Heart right ventricle (tissue), 16 donors: ENCODE measurements around the gene DUSP12. TPM values are rescaled to one million over a fixed set of nuclear protein-coding genes. Genes with fewer than 3 reads are reported as not detected.

Experiments used
- ATAC-seq, 8 donors: fragments of 200-7000 bp; cut with Tn5 transposase; one replicate each; pipeline ENCODE4 v1.9.1; 2020; ENCODE audit warnings: mild to moderate bottlenecking in 8 of 8, moderate library complexity in 8 of 8, moderate number of reproducible peaks in 1 of 8
- DNase-seq, 2 donors: peaks; one replicate each; pipeline ENCODE4 v3.0.0-alpha.2; 2020
- H3K27ac ChIP-seq, 10 donors: fragments of 200-600 bp; sonication (generic) in 2 of 10; one replicate each; pipeline versions ENCODE4 v1.5.0 to v1.8.0; 2020 to 2022; ENCODE audit warnings: mild to moderate bottlenecking in 3 of 10
- H3K27me3 ChIP-seq, 7 donors: fragments of 200-600 bp; one replicate each; pipeline ENCODE4 v1.8.0; 2021 to 2022; ENCODE audit warnings: mild to moderate bottlenecking in 2 of 7
- H3K36me3 ChIP-seq, 9 donors: fragments of 200-600 bp; sonication (generic) in 1 of 9; one replicate each; pipeline versions ENCODE4 v1.5.0 to v1.8.0; 2020 to 2022; ENCODE audit warnings: mild to moderate bottlenecking in 2 of 9
- H3K4me1 ChIP-seq, 9 donors: fragments of 200-600 bp; sonication (generic) in 1 of 9; one replicate each; pipeline versions ENCODE4 v1.5.0 to v1.8.0; 2020 to 2022; ENCODE audit warnings: mild to moderate bottlenecking in 4 of 9
- H3K4me3 ChIP-seq, 10 donors: fragments of 200-600 bp; sonication (generic) in 2 of 10; one replicate each; pipeline versions ENCODE4 v1.5.0 to v1.8.0; 2020 to 2022; ENCODE audit warnings: mild to moderate bottlenecking in 7 of 10, moderate library complexity in 2 of 10
- H3K9me3 ChIP-seq, 11 donors: fragments of 200-600 bp in 10 of 11; sonication (generic) in 2 of 11; one replicate each; pipeline versions ENCODE4 v1.5.0 to v1.8.0; 2013 to 2022; ENCODE audit warnings: mild to moderate bottlenecking in 2 of 11, control low read depth in 1 of 11, moderate library complexity in 1 of 11
- CTCF ChIP-seq, 9 donors: fragments of 200-600 bp; sonication (generic) in 2 of 9; IDR thresholded peaks; one replicate each; pipeline versions ENCODE4 v1.5.0 to v1.8.0; 2021 to 2022; ENCODE audit warnings: antibody characterized with exemption in 9 of 9, mild to moderate bottlenecking in 5 of 9, moderate library complexity in 1 of 9
- WGBS, 2 donors: extraction: QIAGEN DNeasy Blood & Tissue Kit; methylation state at CpG; one replicate each; pipeline ENCODE4 v1.1.7; 2013; ENCODE audit warnings: inconsistent platforms in 1 of 2; 5-methylcytosine and 5-hydroxymethylcytosine counted together
- intact Hi-C, 10 donors: fragments of 100-400 bp; cut with DNase I; formaldehyde crosslinking; loops; one replicate each; pipeline versions ENCODE4 v1.11.1 to v1.14.2; 2022
- long read RNA-seq, 3 donors: library from polyadenylated mRNA; unstranded; transcript quantifications; one replicate each; pipeline ENCODE4 v2.0.0, GENCODE V29; 2020 to 2021
- polyA plus RNA-seq, 2 donors: library from polyadenylated mRNA; stranded (reverse); fragments of 200-250 nt; gene quantifications; one replicate each; pipeline ENCODE4 v1.2.3, GENCODE V29; 2013
- total RNA-seq, 10 donors: library from RNA; stranded (reverse); fragmentation: NEBNext Ultra II Directional in 3 of 10; extraction: Animal tissue kit (Norgen Biotek cat#: 25700) in 3 of 10; gene quantifications; one replicate each; pipeline versions ENCODE4 v1.2.1 to v1.2.4, GENCODE V29; 2021 to 2023
- donor health status: Arrhythmogenic right ventricular cardiomyopathy.
- donor health status: ischemic (EF 13 %, LVEDD 7.1; RV severe dilation, severe dysfunction).
- donor health status: healthy with polysubstance abuse.
- donor health status: DM: no; HTN: yes; CAD: no.
- donor health status: DM: no; HTN: no; CAD: no.
- donor health status: ischemic (EF 25% LVEDD 6.9; RV normal size, moderate dysfunction).
- donor health status: ischemic (EF 25% LVEDD 5.7; RV mildly dilated, moderate dysfunction).
- donor health status: healthy.
- donor health status: DM: yes; HTN: yes; CAD: no.
- donor health status: Ischemic cardiomyopathy.
- donor health status: ischemic (EF 35%, LVEDD 5.7; RV mildly dilated, moderate dysfunction).
- donor health status: nonischemic (EF 11% LVEDD 7.7; RV severe dilation, severe dysfunction).
- donor health status: DM: yes; HTN: yes; CAD: no.
- donor health status: PGD.
- donor health status: ischemic (EF 29% LVEDD 5.4; RV normal size, mild dysfunction).
- donor health status: nonischemic (EF 23%, LVEDD 6.1; RV moderate dilation, normal function).

Gene DUSP12
- total RNA-seq: 10 to 100 TPM in 1 of 10 donors, 1 to 10 TPM in 9; 3.5 to 10.2 (median 6.6) TPM
- polyA plus RNA-seq: 10 to 100 TPM; 11.0 to 15.3 TPM
- long read RNA-seq, donor 1, partial matches to known transcripts: 0 of 5 reads
- long read RNA-seq, donor 1, other reads (novel, unspliced or antisense): 2 of 5 reads
- long read RNA-seq, donor 2, transcript DUSP12-201 (6 exons, 1,270 nt): major isoform, 6 of 9 reads
- long read RNA-seq, donor 2, partial matches to known transcripts: 0 of 9 reads
- long read RNA-seq, donor 2, other reads (novel, unspliced or antisense): 3 of 9 reads
- long read RNA-seq, donor 3, partial matches to known transcripts: 0 of 11 reads
- long read RNA-seq, donor 3, other reads (novel, unspliced or antisense): 7 of 11 reads

GRCh38 chr1:161749509-161750407, at the start of gene DUSP12:
Gene DUSP12 (plus strand): TSS chr1:161749786. CDS start chr1:161749802, 16 bp downstream.
- 0 to 1% methylated on average over 65 of the region's 65 CpGs for WGBS, 2 donors

GRCh38 chr1:161702250-161702649, 47.3 kb upstream of the DUSP12 start:
- Histone ChIP-seq H3K36me3 (no peaks in the 10 kb centered on the region), H3K27me3 (peaks cover 0 to 19% (median 0%) of the 10 kb centered on the region in 7 donors), H3K4me3 (no peak overlapping the region), H3K9me3 (no peaks in the 10 kb centered on the region), H3K4me1 (peaks cover 0 to 13% (median 3%) of the 10 kb centered on the region in 9 donors), H3K27ac (no peak overlapping the region)
- no peak for ATAC-seq
- WGBS, 2 donors: 84 to 87% methylated on average over 8 of the region's 8 CpGs
- intact Hi-C loops: no loop called here
- DNase-seq: no peak
- no peak for TF ChIP-seq CTCF (IDR thresholded peaks at IDR 0.05)

More at GRCh38 chr1:161749509-161750407, at the start of gene DUSP12:
- peak within 1 kb of the TSS; percentile 70 to 95 (median 89) for H3K27ac ChIP-seq
- peak within 1 kb of the TSS; percentile 60 to 98 (median 88) for H3K4me3 ChIP-seq
- DNase-seq (peak; percentile 92 to 96), ATAC-seq (peak; percentile 99 to 100 (median 100))
- peaks cover 0 to 38% (median 26%) of the 10 kb centered on the region in 9 donors for H3K36me3 ChIP-seq
- intact Hi-C loops: loop anchor here in 9 of 10 donors (5.0 to 10.0 kb wide), 6 partner anchors 105 to 702 kb away; partner anchors contain the start of gene USF1 (in 1 of the 9)
- peaks cover 0 to 13% (median 0%) of the 10 kb centered on the region in 7 donors for H3K27me3 ChIP-seq
- no peaks in the 10 kb centered on the region for H3K9me3 ChIP-seq
- H3K4me1 ChIP-seq: peaks cover 4 to 27% (median 14%) of the 10 kb centered on the region in 9 donors
- TF ChIP-seq CTCF (IDR thresholded peaks at IDR 0.05): peak in 4 of 9 donors; percentile 27 to 48 (median 40)

GRCh38 chr1:161705537-161705936, 44.0 kb upstream of the DUSP12 start:
- Histone ChIP-seq H3K9me3 (no peaks in the 10 kb centered on the region), H3K4me1 (peaks cover 0 to 15% (median 5%) of the 10 kb centered on the region in 9 donors), H3K27ac (no peak overlapping the region), H3K36me3 (no peaks in the 10 kb centered on the region), H3K4me3 (no peak overlapping the region), H3K27me3 (peaks cover 0 to 23% (median 0%) of the 10 kb centered on the region in 7 donors)
- ATAC-seq (no peak), DNase-seq (no peak)
- WGBS, 2 donors: 83 to 95% methylated on average over 4 of the region's 4 CpGs
- TF ChIP-seq CTCF (IDR thresholded peaks at IDR 0.05): no peak
- intact Hi-C loops: no loop called here

GRCh38 chr1:161706113-161706481, 43.5 kb upstream of the DUSP12 start:
- peaks cover 0 to 15% (median 5%) of the 10 kb centered on the region in 9 donors for H3K4me1 ChIP-seq
- peaks cover 0 to 26% (median 0%) of the 10 kb centered on the region in 7 donors for H3K27me3 ChIP-seq
- no peak overlapping the region for H3K4me3 ChIP-seq
- DNase-seq (no peak), ATAC-seq (peak in 1 of 8 donors; percentile 15)
- no peaks in the 10 kb centered on the region for H3K9me3 ChIP-seq
- intact Hi-C loops: no loop called here
- no peak for TF ChIP-seq CTCF (IDR thresholded peaks at IDR 0.05)
- WGBS, 2 donors: 57 to 67% methylated on average over 3 of the region's 3 CpGs
- peak overlapping the region in 6 of 10 donors; percentile 1 to 65 (median 47) for H3K27ac ChIP-seq
- H3K36me3 ChIP-seq: no peaks in the 10 kb centered on the region
